GM12872 (cell line): Measurements from ENCODE around the gene SUGCT.

ENCODE experiments used
- CTCF ChIP-seq: IDR thresholded peaks from 3 replicates; pipeline ENCODE4 v1.5.1; 2011; ENCODE audit warnings: low read depth, mild to moderate bottlenecking, low read length, moderate library complexity; ENCODE audit not compliant: insufficient read depth

The SUGCT gene

DNA sequence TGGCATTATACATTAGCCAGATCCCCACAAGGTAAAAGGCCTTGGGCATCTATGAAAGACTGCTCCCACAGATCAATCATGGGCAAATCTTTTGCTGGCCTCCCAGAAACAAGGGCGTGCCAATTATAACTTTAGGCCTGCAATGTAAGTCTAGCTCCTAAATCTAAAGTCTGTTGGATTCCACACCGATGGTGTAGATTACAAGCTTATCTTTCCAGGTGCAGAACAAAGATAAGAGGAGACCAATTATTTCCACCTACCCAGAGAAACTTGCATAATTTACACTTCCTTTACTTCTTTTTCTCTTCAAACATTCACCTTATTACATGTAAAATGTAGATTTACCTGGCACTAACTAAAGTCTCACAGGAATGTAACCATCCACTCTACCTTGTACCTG is 713.1 kb downstream of the SUGCT start:
- TF ChIP-seq CTCF, result no peak

DNA sequence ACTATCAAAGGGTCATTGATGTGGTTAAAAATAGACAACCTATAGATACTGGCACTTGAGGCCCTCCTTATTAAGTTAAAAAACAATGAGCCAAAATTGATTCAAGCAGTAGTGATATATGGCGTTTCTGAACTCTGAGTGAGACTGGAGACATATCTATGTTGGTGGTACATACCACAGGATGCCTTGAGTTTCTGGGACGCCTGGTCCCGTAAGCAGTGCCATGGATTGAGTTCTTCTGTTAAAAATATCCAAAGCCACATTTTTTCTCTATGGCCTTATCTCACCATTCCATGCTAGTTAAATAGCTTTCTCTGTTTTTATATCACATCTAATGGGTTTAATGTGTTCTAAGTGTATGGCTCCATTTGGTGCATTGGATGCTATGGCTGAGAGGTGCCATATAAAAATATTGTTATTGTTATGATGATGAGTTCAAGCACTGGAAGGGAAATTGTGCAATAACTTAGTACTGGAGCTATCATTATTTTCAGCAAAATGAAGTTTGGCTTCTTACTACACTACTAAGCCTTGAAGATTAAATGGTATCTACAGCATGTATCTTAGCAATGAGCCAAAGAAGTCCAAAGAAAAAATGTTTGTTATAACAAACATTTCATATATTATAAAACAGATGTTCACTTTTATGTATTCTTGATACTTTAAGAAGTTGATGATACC is 713.9 kb downstream of the SUGCT start:
- TF ChIP-seq CTCF, result no peak

GRCh38 chr7:40850017-40850416 is 715.2 kb downstream of the SUGCT start:
- TF ChIP-seq CTCF, result no peak

DNA sequence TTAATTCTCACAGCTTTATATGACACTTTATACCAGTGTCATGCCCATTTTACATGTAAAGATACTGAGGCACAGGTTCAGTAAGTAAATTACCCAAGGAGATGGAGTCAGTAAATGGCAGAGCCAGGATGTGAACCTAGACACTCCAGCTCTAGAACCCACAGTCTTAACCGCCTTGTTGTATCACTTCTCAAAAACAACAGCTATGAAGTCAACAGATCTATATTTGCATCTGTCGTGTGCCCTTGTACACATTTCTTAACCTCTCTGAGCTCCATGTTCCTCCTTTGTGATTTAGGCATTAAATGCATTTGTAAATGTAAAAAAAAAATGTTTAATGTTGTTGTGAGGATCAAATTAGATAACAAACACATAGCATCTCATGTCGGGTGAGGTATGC is 716.2 kb downstream of the SUGCT start:
- no peak for TF ChIP-seq CTCF

- no peak for TF ChIP-seq CTCF
Measured at GRCh38 chr7:40859076-40859475, 724.3 kb downstream of the SUGCT start.

DNA sequence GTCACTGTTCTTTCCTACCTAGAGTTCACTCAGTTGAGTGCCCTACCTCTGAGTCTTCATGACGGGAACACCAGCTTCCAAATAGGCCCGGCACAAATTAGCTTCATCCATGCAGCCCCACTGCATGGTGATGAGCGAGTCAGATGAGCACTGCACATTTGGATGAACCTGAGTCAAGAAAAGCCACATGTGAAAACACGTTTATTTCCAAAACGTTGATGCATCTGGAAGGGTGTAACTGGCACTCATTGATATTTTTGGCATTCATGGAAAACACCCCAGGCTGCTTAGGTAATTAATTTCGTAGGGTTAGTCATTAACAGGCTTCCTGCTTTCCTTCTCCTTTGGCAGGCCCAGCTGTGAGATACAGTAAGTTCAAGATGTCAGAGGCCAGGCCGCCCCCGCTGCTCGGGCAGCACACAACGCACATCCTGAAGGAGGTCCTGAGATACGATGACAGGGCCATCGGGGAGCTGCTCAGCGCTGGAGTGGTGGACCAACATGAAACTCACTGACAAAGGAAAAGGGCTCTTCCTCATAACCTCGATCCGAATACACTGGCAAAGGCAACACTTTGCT is 725.2 kb downstream of the SUGCT start:
- TF ChIP-seq CTCF, result no peak

- TF ChIP-seq CTCF, result no peak
Measured at GRCh38 chr7:40865441-40866233, 730.8 kb downstream of the SUGCT start.
